GM18870 (cell line): ENCODE results near the gene EPHB1.

ENCODE experiments used
- ATAC-seq: cut with Tn5 transposase; IDR thresholded peaks from one replicate; pipeline ENCODE4 v1.9.1; 2021; ENCODE audit warnings: moderate library complexity; ENCODE audit not compliant: unreplicated experiment

The EPHB1 gene

GRCh38 chr3:134807189-134807588 lies 12.1 kb downstream of the EPHB1 start:
- ATAC-seq: no peak

GRCh38 chr3:134808835-134809234 lies 13.8 kb downstream of the EPHB1 start:
- ATAC-seq: no peak

- no peak for ATAC-seq
Measured at GRCh38 chr3:134809427-134810051, 14.5 kb downstream of the EPHB1 start.

- ATAC-seq: no peak
Measured at GRCh38 chr3:134810052-134810435, 15.0 kb downstream of the EPHB1 start.

GRCh38 chr3:134810850-134811249 lies 15.8 kb downstream of the EPHB1 start:
- ATAC-seq: no peak

- ATAC-seq: no peak
Measured at GRCh38 chr3:134813618-134814017, 18.6 kb downstream of the EPHB1 start.

- ATAC-seq: no peak
Measured at GRCh38 chr3:134815519-134815918, 20.5 kb downstream of the EPHB1 start.

GRCh38 chr3:134816623-134817022 lies 21.6 kb downstream of the EPHB1 start:
- no peak for ATAC-seq

GRCh38 chr3:134817297-134817696 lies 22.2 kb downstream of the EPHB1 start:
- ATAC-seq: peak; percentile 83

- ATAC-seq: no peak
Measured at GRCh38 chr3:134820994-134821393, 25.9 kb downstream of the EPHB1 start.

- ATAC-seq: no peak
Measured at GRCh38 chr3:134822090-134822489, 27.0 kb downstream of the EPHB1 start.

GRCh38 chr3:134823679-134824078 lies 28.6 kb downstream of the EPHB1 start:
- ATAC-seq: no peak

GRCh38 chr3:134824791-134825190 lies 29.7 kb downstream of the EPHB1 start:
- ATAC-seq: no peak

GRCh38 chr3:134827213-134827612 lies 32.2 kb downstream of the EPHB1 start:
- peak; percentile 60 for ATAC-seq

GRCh38 chr3:134829721-134830120 lies 34.7 kb downstream of the EPHB1 start:
- no peak for ATAC-seq

GRCh38 chr3:134832585-134832984 lies 37.5 kb downstream of the EPHB1 start:
- no peak for ATAC-seq

GRCh38 chr3:134833453-134834163 lies 38.5 kb downstream of the EPHB1 start:
- no peak for ATAC-seq

- ATAC-seq: no peak
Measured at GRCh38 chr3:134836921-134837320, 41.9 kb downstream of the EPHB1 start.

GRCh38 chr3:134838599-134838998 lies 43.5 kb downstream of the EPHB1 start:
- ATAC-seq: no peak

- no peak for ATAC-seq
Measured at GRCh38 chr3:134839422-134839821, 44.4 kb downstream of the EPHB1 start.

GRCh38 chr3:134839990-134840389 lies 44.9 kb downstream of the EPHB1 start:
- peak; percentile 79 for ATAC-seq

- no peak for ATAC-seq
Measured at GRCh38 chr3:134840459-134840858, 45.4 kb downstream of the EPHB1 start.

- ATAC-seq: no peak
Measured at GRCh38 chr3:134846084-134846483, 51.0 kb downstream of the EPHB1 start.
